Stimulated activated naive CD4-positive, alpha-beta T cell treated with Interleukin-2 at 50 U/mL for 16 hours (primary cell): ENCODE results near the gene TUBB6.

Experiments used
- DNase-seq: peaks from one replicate; lab custom pipeline; 2025; lab: John Stamatoyannopoulos, UW

Gene TUBB6

DNA sequence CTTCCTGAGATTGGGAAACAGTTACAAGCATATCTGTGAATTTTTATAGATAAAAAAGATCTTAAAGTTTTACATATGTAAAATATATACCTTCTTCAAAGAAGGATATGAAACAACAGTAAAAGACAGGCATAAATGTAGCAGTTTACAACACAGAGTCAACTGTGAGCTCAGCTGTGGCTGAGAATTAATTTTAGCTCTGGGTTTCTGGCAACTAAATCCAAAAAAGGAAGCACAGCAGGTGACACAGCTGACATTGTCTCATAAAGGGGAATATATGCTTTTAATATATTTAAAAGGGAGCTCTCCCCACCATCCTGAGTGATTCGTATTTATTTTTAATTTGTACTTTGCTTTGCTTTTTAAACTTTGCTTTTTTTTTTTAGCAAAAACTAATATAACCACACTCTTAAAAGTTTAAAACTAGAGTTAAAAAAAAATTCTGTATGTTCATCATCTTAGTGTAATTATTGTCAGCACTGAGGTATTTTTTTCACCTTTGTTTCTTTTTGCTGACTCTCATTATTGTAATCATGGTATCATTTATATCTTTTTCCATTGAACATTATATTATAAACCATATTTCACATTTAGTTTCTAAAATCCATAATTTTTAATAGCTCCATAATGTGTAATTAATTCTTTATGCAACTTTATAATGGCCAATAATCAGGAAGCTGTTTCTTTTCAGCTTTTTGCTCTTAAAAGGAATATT lies 6.7 kb downstream of the TUBB6 start:
- DNase-seq = no peak

DNA sequence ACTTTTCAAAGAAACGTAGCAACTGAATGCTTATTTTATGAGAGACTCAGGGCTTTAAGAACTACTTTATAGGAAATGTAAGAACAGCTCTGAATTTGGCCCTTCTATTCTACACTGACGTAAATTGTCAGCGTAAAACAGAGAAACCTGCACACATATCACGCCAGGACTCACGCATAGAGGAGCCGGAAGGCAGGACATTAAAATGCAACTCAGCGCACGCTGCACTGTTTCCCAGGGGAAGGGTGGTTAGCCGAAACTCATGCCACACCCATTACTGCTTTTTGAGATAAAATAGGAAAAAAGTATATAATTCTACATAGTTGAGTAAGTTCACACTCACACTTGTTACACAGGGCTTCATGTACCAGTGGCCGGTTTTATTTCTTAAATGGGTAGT lies 7.4 kb downstream of the TUBB6 start:
- no peak for DNase-seq

GRCh38 chr18:12315911-12316310 lies 7.9 kb downstream of the TUBB6 start:
- no peak for DNase-seq

- DNase-seq = no peak
These were observed 9.8 kb downstream of the TUBB6 start for GRCh38 chr18:12317664-12318333.

GRCh38 chr18:12318334-12318697 lies 10.3 kb downstream of the TUBB6 start:
- DNase-seq = no peak

DNA sequence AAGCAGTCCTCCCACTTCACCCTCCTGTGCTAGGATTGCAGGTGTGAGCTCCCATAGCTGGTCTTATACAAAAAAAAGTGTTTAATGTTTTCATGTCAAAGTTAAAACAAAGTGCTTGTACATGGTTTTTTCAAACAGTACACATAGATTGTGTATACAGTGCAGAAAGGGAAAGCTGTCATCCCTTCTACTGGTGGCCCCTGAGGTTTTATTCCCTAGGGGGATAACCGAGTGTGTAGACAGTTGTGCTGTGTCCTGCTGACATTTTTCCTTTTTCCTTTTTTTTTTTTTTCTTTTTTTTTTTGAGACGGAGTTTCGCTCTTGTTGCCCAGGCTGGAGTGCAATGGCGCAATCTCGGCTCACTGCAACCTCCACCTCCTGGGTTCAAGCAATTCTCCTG lies 10.8 kb downstream of the TUBB6 start:
- DNase-seq = no peak

DNA sequence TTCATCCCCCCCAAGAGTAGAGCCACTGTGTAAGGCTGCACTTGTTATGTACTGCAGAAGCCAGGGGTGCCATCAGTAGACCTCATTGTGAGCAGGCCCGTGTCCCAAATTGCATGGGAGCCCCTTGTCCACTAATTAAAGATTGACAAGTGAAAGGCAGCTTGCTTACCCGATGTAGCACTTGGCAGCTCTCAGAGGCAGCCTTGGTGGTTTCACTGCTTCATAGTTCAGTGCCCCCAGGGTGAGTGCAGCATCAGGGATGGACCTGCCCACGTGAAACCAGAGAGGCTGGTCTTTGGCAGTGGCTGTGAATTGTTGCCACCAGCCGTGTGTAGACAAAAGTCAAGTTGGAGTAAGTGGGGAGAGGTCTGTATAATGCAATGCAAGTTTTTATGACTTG lies 13.3 kb downstream of the TUBB6 start:
- no peak for DNase-seq

GRCh38 chr18:12324991-12325725 lies 17.1 kb downstream of the TUBB6 start:
- no peak for DNase-seq

- no peak for DNase-seq
These were observed 17.7 kb downstream of the TUBB6 start for GRCh38 chr18:12325726-12326245.

DNA sequence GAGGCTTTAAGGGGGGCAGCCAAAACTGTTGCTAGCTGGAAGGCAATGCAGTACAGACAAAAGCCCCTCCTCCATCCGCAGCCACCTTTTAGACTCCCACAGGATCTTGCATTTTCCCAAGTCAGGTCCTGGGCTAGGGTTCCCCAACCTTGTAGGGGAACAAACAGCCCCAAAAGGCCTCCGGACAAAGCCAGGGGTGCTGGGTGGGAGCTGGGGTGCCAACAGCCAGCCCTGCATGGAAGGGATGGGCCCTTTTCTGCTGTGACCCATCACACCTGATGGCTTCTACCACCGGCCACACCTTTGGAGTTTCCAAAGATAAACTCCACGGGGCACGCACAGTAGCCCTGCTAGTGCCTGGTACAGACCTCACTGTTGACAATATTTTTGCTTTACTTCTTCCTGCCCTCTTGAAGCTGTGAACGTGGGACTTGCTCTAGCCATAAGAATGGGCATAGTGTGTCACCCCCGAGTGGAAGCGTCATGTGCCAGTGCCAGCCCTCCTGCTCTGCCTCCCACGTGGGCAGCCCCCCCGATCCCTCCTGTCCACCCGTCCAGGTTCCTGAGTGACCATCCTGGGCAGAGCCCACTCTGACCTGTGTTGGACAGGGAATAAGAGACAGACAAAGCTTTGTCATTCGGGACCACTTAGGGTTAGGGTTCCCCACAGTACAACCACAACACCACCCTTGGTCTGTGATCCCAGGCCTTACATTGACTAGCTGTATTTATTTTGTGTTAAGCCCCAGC lies 18.8 kb downstream of the TUBB6 start:
- DNase-seq = no peak

DNA sequence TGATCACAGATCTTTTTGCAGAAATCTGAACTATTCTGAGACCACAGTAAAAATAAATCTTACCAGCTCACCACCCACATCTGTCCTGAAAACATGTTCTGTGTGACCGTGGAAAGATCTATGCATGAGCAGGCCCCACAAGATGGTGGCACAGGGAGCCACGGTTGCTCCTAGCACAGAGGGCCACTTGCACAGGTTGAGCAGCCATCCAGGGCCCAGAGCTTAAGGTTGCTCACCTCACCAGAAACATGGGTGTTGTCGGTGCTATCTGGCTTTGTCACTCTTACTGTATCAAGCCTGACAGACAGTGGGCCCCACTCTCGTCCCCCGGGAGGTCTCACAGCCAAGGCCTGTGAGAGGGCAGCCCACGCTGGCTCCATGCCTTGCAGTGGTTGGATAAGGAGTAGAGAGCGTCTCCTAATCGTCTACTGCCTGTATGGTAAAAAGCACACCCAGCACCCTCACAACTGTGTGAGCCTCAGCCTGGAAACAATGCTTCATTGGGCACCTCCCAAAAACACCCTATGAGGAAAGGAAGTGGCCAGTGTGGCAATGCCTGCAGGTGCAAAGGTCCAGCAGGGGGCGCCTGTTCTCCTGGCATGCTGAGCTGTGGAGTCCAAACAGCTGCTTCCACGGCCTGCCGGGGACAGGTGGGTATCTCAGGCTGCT lies 19.6 kb downstream of the TUBB6 start:
- peak; percentile 51 for DNase-seq

DNA sequence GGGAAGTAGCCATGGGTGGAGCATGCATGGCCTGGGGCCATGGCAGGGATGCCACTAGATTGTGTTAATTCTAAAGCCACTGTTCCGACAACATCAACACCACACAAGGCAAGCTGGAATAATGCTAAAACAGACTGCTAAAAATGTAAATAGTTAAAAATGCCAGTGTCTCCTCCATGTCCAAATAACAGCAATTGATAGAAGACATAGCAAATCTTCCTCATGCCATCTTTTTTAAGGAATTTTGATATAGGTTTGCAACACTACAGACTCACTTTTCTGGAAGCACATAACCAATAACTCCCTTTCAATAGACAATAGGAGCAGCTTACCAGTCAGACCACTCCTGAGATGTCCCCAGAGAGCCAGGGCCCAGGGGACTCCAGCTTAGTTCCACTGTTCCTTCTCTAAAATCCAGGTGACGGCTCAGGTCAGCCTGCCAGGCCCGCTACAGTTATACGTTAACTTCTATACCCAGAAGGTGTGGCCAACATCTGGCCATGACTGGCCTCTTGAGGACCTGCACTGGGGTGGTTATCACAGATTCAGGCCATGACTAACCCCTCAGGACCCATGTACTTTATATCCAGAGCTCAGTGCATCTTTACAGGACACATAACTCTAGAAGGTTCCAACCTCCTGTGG lies 20.3 kb downstream of the TUBB6 start:
- DNase-seq = no peak

DNA sequence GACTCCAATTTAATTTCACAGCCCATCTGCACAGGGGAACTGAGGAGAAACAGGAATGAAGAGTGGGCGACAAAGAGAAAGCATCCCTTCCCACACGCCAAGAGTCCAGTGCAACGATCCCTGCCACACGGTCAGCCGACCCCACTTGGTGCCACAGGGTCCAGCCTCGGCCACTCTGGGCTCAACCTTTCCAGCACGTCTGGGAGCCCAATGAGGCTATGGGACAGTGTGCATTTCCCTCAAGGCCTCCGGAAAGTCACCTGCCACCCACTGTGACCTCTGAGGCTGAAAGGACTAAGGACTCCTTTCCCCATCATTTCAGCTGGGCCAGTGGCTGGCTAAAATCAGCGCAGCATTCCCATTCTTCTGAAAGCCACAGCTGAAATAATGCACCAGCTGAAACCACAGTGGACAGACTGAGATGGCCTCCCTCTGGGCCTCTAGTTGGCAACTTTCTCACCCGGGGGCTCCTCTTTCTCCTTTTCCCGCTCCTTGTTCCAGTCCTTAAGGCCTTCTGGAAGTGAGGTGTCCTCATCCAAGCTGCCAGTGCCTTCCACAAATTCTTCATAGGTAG lies 21.2 kb downstream of the TUBB6 start:
- DNase-seq = no peak

DNA sequence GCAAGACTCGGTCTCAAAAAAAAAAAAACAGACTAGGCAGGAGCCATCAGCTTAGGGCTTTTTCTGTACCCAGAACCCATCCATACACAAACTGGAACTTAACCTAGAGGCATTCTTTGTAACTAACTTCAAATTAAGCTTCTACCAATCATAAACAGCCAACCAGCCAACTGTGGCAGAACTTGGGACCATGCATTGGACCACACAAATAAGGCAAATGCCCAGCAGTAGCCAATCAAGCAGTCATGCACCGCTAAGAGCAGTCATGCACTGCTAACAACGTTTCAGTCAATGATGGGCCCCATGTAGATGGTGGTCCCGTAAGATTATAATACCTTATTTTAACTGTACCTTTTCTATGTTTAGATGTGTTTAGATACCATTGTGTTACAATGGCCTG lies 22.7 kb downstream of the TUBB6 start:
- DNase-seq = no peak

DNA sequence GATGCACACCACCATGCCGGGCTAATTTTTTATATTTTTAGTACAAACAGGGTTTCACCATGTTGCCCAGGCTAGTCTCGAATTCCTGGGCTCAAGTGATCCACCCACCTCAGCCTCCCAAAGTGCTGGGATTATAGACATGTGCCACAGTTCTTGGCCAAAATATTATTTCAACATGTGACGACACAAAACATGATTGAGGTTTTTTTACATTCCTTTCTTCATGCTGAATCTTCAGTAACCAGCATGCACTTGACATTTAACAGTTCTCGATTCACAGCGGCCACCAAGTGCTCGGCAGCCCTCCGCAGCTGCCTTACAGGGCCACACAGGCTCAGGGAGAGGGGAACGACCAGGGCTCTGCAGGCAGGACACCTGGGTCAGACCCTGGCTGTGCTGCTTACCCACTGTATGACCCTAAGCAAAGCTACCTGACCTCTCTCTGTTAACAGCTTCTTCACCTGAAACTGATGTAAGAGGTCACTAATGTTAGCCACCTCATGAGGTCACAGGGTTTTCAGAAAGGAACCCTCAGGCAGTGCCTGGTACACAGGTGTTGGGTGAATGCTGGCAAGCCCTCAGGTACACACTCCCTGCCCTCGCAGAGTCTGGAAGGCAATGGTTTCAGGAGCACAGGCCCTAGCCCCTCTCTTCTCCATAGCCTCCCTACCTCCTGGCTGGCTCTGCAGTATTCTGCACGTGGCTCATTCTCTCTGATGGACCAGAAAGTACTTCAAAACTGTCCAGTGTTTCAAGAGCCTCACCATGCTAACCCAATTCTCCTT lies 25.7 kb downstream of the TUBB6 start:
- no peak for DNase-seq

GRCh38 chr18:12334366-12334808 lies 26.3 kb downstream of the TUBB6 start:
- DNase-seq = no peak

GRCh38 chr18:12334863-12335262 lies 26.8 kb downstream of the TUBB6 start:
- no peak for DNase-seq

DNA sequence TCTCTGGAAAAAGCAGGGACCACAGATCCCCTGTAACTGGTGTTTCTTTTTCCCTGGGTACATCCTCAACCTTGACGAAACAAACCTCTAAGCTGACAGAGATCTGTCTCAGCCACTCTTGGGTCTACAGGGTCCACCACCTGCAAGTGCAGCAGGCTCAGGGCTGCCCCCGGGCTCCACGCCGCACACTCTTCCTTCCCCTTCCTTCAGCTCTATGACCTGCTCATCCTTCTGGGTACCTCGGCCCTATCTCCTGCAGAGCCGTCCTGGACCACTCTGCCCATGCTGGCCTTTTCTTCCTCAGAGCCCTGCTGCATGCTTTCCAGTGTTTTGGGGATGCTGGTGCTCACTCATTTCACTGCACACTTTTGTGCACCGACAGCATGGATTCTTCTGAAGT lies 27.5 kb downstream of the TUBB6 start:
- no peak for DNase-seq

- DNase-seq = no peak
These were observed 28.2 kb downstream of the TUBB6 start for GRCh38 chr18:12336171-12336613.

DNA sequence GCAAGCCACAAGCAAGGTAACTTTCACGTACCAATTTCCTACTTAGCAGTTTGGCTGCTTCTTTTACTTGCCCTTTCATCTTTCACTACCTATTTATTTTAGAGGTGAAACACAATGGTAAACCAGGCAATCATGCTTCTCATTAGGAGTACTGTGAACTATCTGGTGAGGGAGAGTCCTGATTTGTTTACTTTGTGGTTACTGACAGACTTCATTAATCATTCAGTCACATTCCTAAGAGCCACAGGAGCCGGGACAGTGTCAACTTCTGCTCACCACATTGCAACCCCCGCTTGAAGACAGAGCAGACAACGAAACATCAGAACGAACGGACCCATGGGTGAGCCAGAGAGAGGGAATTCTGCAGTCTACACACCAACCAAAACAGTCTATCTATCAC lies 28.8 kb downstream of the TUBB6 start:
- DNase-seq = no peak
